Dermis blood vessel endothelial cell (primary cell): ENCODE results near the gene CACNG1. TPM values are rescaled to one million over a fixed set of nuclear protein-coding genes. Genes with fewer than 3 reads are reported as not detected.

Experiments used
- DNase-seq: peaks from one replicate; pipeline ENCODE4 v3.0.0; 2010
- total RNA-seq: library from RNA; depleted of rRNA; stranded (reverse); fragments of >200 nt; gene quantifications from 2 replicates; pipeline ENCODE4 v1.2.3, GENCODE V29; 2014

Gene CACNG1
- total RNA-seq: not detected in 2 replicates

GRCh38 chr17:67044016-67044772 lies at the start of gene CACNG1:
CACNG1 (plus strand) TSS chr17:67044554; CDS start chr17:67044661, 107 bp downstream.
- no peak for DNase-seq

GRCh38 chr17:66994930-66995535 lies 49.3 kb upstream of the CACNG1 start:
- DNase-seq: no peak

- DNase-seq: no peak
Measured at GRCh38 chr17:66995944-66996343, 48.4 kb upstream of the CACNG1 start.

- DNase-seq: no peak
Measured at GRCh38 chr17:66996926-66997325, 47.4 kb upstream of the CACNG1 start.

- no peak for DNase-seq
Measured at GRCh38 chr17:67003231-67003630, 41.1 kb upstream of the CACNG1 start.

GRCh38 chr17:67004181-67004580 lies 40.2 kb upstream of the CACNG1 start:
- DNase-seq: no peak

GRCh38 chr17:67007266-67007665 lies 37.1 kb upstream of the CACNG1 start:
- no peak for DNase-seq

- DNase-seq: no peak
Measured at GRCh38 chr17:67008101-67008500, 36.3 kb upstream of the CACNG1 start.

GRCh38 chr17:67011527-67012175 lies 32.7 kb upstream of the CACNG1 start:
- no peak for DNase-seq

- DNase-seq: no peak
Measured at GRCh38 chr17:67013891-67014290, 30.5 kb upstream of the CACNG1 start.

GRCh38 chr17:67015001-67015400 lies 29.4 kb upstream of the CACNG1 start:
- no peak for DNase-seq

GRCh38 chr17:67016039-67016762 lies 28.2 kb upstream of the CACNG1 start:
- DNase-seq: no peak

- DNase-seq: no peak
Measured at GRCh38 chr17:67017910-67018309, 26.4 kb upstream of the CACNG1 start.

GRCh38 chr17:67018471-67019434 lies 25.6 kb upstream of the CACNG1 start:
- no peak for DNase-seq

- no peak for DNase-seq
Measured at GRCh38 chr17:67019809-67020208, 24.5 kb upstream of the CACNG1 start.

- no peak for DNase-seq
Measured at GRCh38 chr17:67020293-67020766, 24.0 kb upstream of the CACNG1 start.

GRCh38 chr17:67021196-67021595 lies 23.2 kb upstream of the CACNG1 start:
- DNase-seq: no peak

- DNase-seq: no peak
Measured at GRCh38 chr17:67021743-67022450, 22.5 kb upstream of the CACNG1 start.

- no peak for DNase-seq
Measured at GRCh38 chr17:67022451-67022810, 21.9 kb upstream of the CACNG1 start.

GRCh38 chr17:67024736-67025135 lies 19.6 kb upstream of the CACNG1 start:
- no peak for DNase-seq

GRCh38 chr17:67025216-67025792 lies 19.1 kb upstream of the CACNG1 start:
- DNase-seq: no peak
